ENCODE results near the gene CD96.
A peak's percentile ranks its signal among the peaks of the same experiment; 100 is the strongest.

CD96 gene

DNA sequence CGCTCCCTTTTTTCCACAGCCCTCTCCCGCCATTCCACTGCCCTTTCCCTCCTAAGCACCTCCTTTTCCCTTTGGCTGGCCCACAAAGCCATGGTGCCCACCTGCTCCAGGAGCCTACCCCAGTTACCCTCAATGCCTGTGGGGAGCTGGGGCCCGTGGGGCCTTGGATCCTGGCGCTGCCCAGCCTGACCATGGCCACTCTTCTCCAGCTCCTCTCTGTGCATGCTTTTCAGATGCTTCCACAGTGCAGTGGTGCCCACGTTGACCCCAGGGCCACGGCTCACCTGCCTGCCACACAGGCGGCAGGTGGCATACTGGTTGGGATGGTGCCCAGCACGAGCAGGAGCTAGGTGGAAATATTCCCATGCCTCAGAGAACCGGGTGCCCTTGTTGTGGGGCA lies 51.7 kb downstream of the CD96 start:
- no peak for DNase-seq (ENCODE audit: low read depth in 2 of 2)

DNA sequence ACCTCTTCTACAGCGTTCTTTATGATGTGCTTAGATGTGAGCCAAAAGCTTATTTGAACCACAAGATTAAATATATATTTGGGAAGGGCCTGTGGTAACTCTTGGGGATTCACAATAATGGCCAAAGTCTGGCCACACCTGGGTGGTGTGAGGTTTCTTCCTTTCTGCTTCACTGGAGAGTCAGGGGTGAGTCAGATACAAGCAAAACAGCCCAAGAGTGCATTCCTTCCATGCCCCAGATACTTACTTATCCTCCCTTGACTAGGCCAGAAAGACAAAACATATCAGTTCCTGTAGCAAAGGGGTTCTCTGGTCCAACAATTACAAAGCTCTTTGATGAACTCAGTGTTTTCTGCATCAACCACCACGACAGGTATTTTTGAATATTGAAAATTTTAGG lies 52.2 kb downstream of the CD96 start:
- no peak for DNase-seq (ENCODE audit: low read depth in 2 of 2)

DNA sequence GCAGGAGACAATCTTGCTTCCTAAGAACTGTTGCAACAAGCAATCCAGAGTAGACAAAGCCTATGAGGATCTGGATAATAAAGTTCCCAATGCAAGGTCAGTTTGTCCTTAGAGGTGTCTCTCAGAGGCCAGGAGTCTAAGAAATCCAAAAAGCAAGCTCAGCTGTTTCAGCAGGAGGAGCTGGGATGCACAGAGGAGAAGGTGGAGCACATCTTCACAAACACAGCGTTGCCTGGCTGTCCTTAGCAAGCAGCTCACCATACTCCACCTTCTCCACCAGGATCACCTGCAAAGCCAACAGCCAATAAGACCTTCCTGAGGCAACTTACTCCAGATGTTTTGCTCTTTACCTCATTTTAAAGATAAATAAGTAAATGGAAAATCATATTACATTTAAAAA lies 52.8 kb downstream of the CD96 start:
- DNase-seq (ENCODE audit: low read depth in 2 of 2): no peak

DNA sequence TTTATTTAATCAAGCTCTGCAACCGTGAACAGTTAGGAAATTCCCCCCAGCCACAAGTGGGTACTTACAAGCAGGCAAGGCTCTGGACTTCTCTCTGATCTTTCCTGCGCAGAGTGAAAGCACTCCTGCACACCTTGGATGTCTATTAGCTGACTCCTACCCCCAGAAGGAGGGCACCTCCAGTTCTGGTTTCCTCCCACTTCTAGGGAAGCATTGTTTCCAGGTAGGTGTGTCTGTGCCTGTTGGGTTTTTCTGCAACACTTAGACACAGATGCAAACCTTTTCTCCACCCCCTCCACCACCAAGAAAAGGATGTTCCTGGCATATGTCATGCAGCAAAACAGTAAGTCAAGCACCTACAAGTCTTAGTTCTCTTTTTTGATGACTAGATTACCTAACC lies 53.2 kb downstream of the CD96 start, which contains the start of gene ZBED2:
ZBED2 (minus strand) TSS at position 115 of the 400 bp plus-strand sequence. CDS start 1,145 bp downstream, outside the sequence.
- DNase-seq (ENCODE audit: low read depth in 2 of 2): peak in 1 of 2 donors; percentile 33

DNA sequence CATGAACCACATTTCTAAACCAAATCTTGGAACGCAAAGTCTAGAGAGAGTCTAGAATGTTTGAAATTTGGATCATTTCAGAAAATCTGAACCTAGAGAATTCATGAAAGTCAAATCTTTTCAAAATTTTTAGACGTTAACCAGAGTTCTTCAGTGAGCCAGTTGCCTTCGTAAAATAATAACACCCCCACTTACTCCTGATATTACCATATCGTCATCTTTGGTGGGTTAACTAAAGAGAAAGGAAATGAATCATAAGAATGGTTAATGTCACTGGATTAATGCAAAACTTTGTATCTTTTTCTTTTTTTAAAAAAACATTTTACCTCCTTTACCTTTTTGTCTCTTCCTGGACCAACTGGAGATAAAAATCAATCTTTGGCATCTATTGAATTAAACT lies 54.3 kb downstream of the CD96 start:
- no peak for DNase-seq (ENCODE audit: low read depth in 2 of 2)

DNA sequence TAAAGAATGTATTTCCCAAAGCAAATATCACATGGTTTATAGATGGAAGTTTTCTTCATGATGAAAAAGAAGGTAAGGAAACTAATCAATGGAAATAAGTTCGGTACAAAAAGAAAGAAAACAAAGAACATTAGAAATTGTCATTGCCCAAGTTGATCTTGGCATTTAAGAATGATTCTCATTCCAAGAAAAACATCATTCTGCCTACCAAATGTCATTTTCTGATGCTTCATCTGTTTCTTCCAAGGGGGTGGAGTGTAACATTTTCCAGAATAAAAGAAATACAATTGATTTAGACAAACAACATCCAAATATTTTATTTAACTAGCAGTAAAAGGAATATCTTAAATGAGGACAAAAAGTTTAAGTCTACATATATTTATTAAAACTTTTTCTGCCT lies 56.1 kb downstream of the CD96 start:
- DNase-seq (ENCODE audit: low read depth in 2 of 2): no peak

DNA sequence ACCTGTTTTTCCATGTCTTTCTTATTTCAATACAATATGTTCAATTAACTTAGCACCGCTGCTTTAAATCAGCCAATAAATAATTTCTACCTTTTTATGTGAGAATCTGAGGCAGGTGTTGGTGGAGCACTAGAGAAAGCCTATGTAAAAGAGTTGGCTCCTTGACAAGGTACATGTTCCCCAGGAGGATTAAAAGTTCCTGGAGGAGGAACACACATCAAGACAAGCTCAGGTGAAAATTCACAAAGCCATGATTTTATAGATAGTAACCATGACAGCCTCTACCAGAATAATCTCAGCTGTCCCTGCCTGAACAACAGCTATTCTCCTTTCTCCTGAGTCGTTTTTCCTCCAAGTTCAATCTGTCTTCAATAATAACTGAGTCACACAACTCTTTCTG lies 56.6 kb downstream of the CD96 start:
- DNase-seq (ENCODE audit: low read depth in 2 of 2): no peak

DNA sequence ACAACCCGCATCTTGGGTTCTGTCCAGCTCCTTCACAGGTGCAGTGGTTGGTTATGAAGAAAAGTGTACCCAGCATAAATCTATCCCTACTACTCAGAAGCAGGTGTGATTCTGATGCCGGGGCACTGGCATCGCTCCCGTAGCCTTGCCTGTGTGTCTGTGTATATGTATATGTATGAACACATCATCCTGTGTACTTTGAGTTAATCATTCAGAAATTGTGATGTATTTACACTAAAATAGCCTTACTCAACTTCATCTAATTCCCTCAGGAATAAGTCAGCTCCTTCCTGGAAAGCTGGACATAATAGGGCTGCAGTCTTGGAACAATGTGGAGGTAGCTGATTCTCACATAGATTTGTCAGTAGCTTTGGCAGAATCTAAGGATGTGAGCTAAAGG lies 59.8 kb downstream of the CD96 start:
- no peak for DNase-seq (ENCODE audit: low read depth in 2 of 2)

DNA sequence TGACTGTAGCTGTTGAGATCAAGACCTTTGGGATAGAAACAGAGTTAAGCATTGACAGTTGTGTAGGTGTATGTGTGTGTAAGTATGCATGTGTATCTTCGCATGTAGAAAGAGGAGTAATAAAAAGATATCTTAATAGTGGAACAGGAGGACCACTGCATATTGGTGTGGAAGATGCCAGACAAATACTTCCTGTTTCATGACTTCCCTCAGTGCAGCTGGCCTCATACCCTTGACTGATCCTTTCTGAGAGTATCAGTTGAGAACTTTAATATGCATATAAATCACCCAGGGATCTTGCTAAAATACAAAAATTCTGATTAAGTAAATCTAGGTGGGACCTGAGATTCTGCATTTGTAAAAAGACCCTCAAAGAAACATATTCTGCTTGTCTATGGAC lies 61.7 kb downstream of the CD96 start:
- DNase-seq (ENCODE audit: low read depth in 2 of 2): no peak

DNA sequence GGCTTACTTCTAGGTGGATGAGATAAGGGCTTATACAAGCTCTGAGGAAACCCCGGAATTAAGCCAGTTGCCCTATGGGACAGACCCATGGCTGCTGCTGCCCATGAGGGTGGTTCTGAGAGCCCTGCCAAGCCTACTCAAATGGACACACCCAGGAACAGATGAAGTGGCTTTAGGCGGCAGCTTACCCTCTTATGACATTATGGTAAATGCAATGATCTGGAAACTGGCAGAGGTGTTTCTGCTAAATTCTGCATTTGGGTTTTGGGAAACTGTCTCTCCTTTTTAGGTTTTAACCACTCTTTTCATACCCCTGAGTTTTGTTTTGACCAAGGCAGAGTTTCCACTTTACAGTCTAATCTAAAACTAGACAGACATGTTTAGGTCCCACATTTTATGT lies 62.1 kb downstream of the CD96 start:
- DNase-seq (ENCODE audit: low read depth in 2 of 2): no peak

DNA sequence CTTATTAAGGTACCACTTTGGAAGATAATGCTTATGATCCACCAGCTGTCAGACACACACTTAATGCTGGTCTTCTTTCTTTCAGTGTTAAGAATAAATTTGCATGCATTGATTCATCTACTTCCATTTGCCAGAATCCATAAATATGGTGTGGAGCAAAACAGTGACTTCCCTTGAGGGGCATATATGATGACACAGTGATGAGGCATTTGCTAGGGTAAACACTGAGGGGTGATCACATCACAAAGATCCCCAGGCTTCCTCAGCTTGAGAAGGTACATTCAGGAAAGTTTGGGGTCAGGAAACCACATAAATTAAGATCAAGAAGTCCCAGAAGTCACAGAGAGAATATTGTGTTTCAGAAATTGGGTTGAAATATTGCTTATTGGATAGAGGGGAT lies 63.0 kb downstream of the CD96 start:
- no peak for DNase-seq (ENCODE audit: low read depth in 2 of 2)

DNA sequence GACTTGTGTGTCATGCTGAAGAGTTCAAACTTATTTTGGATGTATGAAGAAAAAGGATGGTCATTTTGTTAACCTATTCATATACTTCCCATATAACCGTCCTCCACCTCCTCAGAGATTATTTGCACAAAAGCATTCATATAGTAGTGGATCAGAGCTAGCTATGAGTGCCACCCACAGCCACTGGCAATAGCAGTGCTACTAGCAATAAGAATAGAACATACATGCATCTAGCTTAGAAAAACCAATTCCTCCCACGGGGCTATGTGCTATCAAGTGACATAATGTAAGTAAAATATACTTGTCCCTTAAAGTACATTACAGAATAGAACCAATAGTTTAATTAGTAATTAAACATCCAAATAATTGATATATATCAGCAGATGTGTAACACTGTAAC lies 63.5 kb downstream of the CD96 start:
- DNase-seq (ENCODE audit: low read depth in 2 of 2): no peak

DNA sequence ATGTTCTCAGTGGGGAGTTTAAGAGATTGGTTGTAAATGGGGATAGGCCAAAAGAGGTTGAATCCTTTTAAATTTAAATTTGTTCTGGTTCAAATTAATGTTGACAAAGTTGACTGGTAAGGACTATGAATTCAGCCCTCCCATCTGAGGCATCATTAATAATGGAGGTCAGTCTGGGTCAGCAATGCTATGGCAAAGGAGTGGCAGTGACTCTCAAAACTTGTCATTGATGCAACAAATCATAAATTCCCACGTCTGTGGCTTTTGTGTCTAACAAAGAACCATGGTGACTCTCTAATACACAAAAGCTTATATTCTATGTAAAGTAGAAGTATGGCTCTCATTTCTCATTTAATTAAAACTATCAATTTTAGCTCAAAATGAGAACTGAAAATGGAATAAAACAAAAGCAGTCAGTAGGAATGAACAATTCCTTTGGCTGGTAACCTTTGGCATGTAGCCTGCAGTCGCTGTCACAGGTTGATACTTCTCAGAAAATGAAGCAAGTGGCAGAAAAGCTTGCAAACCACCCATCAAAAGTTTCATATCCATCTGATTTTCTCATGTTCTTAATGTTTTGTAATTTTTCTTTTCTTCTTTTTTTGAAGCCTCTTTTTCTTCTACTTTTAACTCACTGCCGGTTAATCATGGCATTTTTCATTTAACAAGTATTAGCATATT lies 65.4 kb downstream of the CD96 start:
- no peak for DNase-seq (ENCODE audit: low read depth in 2 of 2)

DNA sequence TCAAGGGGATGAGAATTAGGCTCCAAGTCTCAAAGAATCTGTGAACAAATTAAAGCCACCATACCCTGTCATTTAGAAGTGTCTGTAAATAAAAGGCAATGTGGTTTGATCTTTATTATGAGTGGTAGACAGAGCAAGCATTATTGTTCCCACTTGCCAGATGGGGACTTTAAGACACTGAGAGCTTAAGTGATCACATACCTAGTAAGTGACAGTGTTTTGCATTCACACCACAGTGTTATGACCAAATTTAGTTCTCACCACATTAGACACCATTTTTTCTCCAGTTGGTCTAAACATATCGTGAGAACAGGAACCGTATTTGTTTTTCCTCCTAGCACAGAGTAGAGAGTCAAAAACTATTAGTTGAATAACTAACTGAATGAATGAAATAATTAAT lies 66.4 kb downstream of the CD96 start:
- no peak for DNase-seq (ENCODE audit: low read depth in 2 of 2)

DNA sequence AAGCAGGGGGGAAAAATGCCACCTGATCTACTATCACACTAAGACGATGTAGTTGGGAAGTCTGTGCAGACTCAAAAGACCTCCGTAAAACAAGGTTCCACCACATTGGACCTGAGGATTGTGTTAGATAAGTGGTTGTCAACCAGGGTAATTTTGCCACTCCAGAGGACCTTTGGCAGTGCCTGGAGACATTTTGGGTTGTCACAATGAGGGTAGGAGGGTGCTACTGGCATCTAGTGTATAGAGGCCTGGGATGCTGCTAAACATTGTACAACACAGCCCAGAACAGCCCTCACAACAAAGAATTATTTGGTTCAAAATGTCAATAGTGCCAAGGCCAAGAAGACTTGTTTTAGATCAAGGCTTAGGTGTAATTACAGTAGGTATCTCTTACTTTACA lies 67.7 kb downstream of the CD96 start:
- no peak for DNase-seq (ENCODE audit: low read depth in 2 of 2)

DNA sequence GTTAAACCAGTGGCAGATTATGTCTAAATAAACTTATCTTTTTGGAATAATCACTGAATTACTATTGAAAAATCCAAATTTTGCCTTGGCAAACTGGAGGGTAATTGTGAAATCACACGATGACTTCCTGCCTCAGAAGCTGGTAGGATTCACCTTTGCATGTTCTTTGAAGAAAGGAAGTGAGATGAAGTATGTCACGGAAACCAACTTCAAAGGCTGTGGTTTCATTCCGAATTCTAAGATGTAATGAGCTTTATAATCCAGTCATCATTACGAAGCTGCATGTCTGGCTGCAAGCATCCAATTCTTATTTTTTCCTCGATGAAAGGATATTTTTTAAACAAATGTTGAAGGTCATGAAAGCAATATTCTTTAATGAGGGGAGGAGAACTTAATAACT lies 68.2 kb downstream of the CD96 start:
- DNase-seq (ENCODE audit: low read depth in 2 of 2): no peak

DNA sequence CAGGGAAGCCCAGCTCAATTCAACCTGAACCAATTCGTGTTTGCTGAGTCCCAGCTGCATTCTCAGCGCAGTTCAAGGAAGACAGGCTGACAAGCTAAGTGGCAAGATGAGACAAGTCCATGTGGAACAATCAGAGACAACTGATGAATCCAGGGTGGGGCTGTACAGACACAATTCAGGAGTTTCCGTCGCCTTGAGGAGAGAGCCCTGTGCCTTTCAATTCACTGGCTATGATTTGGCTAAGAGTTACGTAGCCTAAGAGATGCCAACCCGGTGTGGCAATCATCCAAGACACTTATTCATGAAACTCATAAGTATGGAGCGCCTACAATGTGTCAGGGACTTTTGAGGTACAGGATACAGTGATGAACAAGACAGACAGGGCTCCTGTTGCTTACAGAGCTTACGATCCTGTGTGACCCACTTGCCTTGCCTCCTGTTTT lies 68.6 kb downstream of the CD96 start:
- DNase-seq (ENCODE audit: low read depth in 2 of 2): no peak

DNA sequence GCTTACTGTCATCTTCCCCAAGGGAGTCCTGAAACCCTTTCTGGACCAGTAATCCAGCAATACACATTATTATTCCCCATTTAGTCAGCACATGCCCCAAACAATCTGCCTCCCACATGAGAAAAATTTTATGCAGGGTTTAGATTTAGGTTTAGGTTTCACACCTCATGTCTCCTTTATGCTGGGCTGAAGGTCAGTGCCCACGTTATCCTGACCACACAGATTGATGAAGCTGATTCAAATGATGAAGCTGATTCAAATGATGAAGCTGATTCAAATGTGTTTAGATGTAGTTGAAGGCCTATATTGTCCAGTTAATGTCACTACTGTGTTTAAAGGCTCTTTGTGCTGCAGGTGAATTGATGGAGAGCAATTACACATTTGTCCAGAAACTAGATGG lies 71.3 kb downstream of the CD96 start:
- DNase-seq (ENCODE audit: low read depth in 2 of 2): no peak

DNA sequence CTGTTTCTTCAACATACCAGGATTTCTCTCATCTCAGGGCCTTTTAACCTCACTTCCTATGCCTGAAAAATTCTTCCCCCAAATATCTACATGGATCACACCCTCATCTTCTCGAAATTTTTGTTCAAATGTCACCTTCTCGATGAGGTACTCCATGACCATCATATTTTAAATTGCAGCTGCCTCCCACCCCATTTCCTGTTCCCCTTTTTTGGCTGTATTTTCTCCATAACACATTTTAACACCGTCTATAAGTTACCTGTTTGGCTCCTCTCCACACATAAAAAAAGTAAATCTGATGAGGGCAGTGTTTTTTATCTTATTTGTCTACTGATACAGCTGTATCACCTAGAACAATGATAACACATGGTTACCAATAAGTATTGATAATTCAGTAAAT lies 73.9 kb downstream of the CD96 start:
- no peak for DNase-seq (ENCODE audit: low read depth in 2 of 2)

DNA sequence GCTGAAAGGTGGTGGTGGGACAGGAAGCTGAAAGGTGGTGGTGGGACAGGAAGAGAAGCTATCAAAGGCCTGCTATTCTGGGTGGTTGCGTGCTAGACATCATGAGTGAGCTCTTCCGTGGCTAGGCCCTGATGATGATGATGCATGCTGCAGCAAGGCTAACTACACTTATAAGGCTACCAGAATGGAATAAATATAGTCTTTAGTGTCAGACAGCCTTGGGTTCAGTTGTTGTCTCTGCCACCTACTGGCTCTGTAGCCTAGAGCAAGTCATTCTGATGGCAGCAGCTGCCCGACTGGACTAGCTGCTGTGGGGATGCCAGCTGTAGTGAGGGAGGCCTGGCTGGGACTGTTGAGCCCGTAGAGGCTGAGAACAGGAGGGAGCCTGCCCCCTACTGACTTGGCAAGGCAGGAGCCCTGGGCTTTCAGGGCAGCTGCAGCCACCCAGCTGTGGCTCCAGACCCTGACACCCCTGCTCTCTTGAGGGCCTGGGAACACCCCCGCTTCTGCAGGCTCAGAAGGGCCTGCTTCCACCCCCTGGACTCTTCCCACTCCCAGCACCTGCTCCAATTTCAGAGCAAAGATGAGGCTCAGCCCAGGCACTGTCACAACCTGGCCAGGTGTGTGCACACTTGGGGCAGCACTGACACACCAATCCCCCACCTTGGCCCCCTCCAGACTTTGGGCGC lies 74.6 kb downstream of the CD96 start:
- DNase-seq (ENCODE audit: low read depth in 2 of 2): peak; percentile 62 to 68

DNA sequence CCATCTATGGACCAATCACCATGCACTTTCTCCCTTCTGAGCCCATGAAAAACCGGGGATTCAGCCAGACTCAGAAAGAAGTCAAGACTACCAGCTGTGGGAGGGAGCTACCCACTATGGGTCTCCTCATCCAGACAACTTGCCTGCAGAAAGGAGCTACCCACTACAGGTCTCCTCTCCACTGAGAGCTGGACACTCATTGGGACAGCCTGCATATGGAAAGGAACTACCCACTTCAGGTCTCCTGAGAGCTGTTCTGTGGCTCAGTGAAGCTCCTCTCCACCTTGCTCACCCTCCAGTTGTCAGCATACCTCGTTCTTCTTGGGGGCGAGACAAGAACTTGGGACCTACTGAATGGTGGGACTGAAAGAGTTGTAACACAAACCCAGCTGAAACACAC lies 75.4 kb downstream of the CD96 start:
- no peak for DNase-seq (ENCODE audit: low read depth in 2 of 2)

DNA sequence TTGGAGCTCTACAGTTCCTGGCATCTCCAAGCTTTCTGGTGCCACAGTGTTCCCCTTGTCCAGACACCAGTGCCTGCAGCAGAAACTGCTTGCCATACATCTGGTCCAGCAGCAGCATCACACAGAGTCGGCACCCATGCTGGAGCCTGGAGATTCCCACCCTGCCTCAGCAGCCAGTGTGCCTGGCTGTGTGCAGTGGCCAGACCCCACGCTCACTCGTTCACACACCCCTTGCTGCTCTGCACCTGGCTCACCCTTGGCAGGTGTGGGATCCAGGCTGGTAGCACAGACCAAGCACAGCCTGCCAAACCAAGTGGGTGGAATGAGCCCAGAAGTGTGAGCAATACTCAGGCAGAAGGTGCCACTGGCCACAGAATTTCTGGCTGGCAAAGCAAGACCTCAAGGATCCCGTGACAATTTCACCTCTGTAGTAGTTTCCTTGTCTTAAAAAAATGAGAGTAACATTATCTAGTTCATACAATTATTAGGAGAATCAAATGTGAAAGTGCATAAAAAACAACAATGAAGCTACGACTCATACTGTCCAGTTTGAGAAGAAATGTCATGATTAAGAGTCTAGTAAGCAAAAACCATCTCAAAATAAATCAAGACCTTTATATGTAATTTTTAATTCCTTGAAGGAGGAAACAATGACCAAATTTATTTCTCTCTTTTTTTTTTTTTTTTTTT lies 76.1 kb downstream of the CD96 start:
- no peak for DNase-seq (ENCODE audit: low read depth in 2 of 2)

DNA sequence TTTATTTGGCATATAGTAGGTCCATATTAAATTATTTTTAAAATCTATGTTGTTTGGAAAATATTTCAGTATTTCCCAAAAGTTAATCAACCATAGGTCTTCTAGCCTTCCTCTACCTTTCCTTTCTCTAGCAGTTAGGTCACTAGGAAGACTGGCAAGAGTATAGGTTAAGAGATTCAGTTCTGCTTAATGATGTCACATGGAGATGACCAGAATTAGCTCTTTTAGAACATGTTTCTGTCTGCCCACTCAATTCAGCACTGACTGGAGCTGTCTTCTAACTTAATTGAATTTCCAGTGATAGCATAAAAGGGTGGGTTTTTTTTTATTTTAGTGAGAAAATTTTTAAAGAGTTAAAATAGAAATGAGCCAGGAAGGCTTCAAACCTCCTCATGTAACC lies 76.9 kb downstream of the CD96 start:
- no peak for DNase-seq (ENCODE audit: low read depth in 2 of 2)
